ENCODE data around the gene CTBP2. TPM values are rescaled to one million over a fixed set of nuclear protein-coding genes. Genes with fewer than 3 reads are reported as not detected.

Gene CTBP2
- total RNA-seq, 4 donors from 2014 or later = 69.7 to 125 (median 84.7) TPM

- 79% methylated on average over 13 of the region's 17 CpGs for WGBS
- DNase-seq (ENCODE audit: extremely low spot score) = no peak
- H3K4me3 ChIP-seq = no peak overlapping the region
- TF ChIP-seq CTCF (IDR thresholded peaks at IDR 0.05) (no peak), EP300 (IDR thresholded peaks at IDR 0.05) (no peak), POLR2AphosphoS5 (IDR thresholded peaks at IDR 0.05) (no peak), POLR2A (IDR thresholded peaks at IDR 0.05; ENCODE audit: low read depth) (no peak)
- no peaks in the 10 kb centered on the region for H3K27me3 ChIP-seq
- no peaks in the 10 kb centered on the region for H3K9me3 ChIP-seq
- H3K4me1 ChIP-seq = peaks cover 52 to 85% (median 65%) of the 10 kb centered on the region in 4 donors
- intact Hi-C loops (cut with DNase I) = no loop called here
- peaks cover 0 to 29% (median 16%) of the 10 kb centered on the region in 4 donors for H3K36me3 ChIP-seq
- H3K27ac ChIP-seq (replicated peaks in 1 of 4) = no peak overlapping the region
These were observed 138.5 kb downstream of the CTBP2 start for GRCh38 chr10:125021686-125022344.

- TF ChIP-seq EP300 (IDR thresholded peaks at IDR 0.05) (no peak), POLR2A (IDR thresholded peaks at IDR 0.05; ENCODE audit: low read depth) (no peak), CTCF (IDR thresholded peaks at IDR 0.05) (no peak), POLR2AphosphoS5 (IDR thresholded peaks at IDR 0.05) (no peak)
- no peak for DNase-seq (ENCODE audit: extremely low spot score)
- no peaks in the 10 kb centered on the region for H3K9me3 ChIP-seq
- no peak overlapping the region for H3K4me3 ChIP-seq
- peaks cover 0 to 24% (median 6%) of the 10 kb centered on the region in 4 donors for H3K36me3 ChIP-seq
- no peak overlapping the region for H3K27ac ChIP-seq (replicated peaks in 1 of 4)
- WGBS = 86% methylated on average over 8 of the region's 9 CpGs
- H3K27me3 ChIP-seq = no peaks in the 10 kb centered on the region
- intact Hi-C loops (cut with DNase I) = no loop called here
- peaks cover 60 to 94% (median 71%) of the 10 kb centered on the region in 4 donors for H3K4me1 ChIP-seq
These were observed 139.5 kb downstream of the CTBP2 start for GRCh38 chr10:125020871-125021270.

- H3K9me3 ChIP-seq = no peaks in the 10 kb centered on the region
- no peak overlapping the region for H3K27ac ChIP-seq (replicated peaks in 1 of 4)
- H3K36me3 ChIP-seq = peaks cover 0 to 19% (median 4%) of the 10 kb centered on the region in 4 donors
- no peak overlapping the region for H3K4me3 ChIP-seq
- no peaks in the 10 kb centered on the region for H3K27me3 ChIP-seq
- TF ChIP-seq POLR2AphosphoS5 (IDR thresholded peaks at IDR 0.05) (no peak), EP300 (IDR thresholded peaks at IDR 0.05) (no peak)
- no peak for DNase-seq (ENCODE audit: extremely low spot score)
- peaks cover 61 to 98% (median 71%) of the 10 kb centered on the region in 4 donors for H3K4me1 ChIP-seq
- WGBS = 94% methylated on average over 16 of the region's 17 CpGs
- intact Hi-C loops (cut with DNase I) = no loop called here
These were observed 140.0 kb downstream of the CTBP2 start for GRCh38 chr10:125020386-125020785.

GRCh38 chr10:125018576-125019143, 141.7 kb downstream of the CTBP2 start:
- H3K4me3 ChIP-seq = no peak overlapping the region
- H3K27ac ChIP-seq (replicated peaks in 1 of 4) = peak overlapping the region in 1 of 4 donors; percentile 6
- no peaks in the 10 kb centered on the region for H3K27me3 ChIP-seq
- 79% methylated on average over 5 of the region's 9 CpGs for WGBS
- no peak for DNase-seq (ENCODE audit: extremely low spot score)
- intact Hi-C loops (cut with DNase I) = no loop called here
- no peaks in the 10 kb centered on the region for H3K9me3 ChIP-seq
- TF ChIP-seq POLR2A (IDR thresholded peaks at IDR 0.05; ENCODE audit: low read depth) (no peak), POLR2AphosphoS5 (IDR thresholded peaks at IDR 0.05) (no peak), EP300 (IDR thresholded peaks at IDR 0.05) (no peak), CTCF (IDR thresholded peaks at IDR 0.05) (no peak)
- peaks cover 0 to 19% (median 4%) of the 10 kb centered on the region in 4 donors for H3K36me3 ChIP-seq
- peaks cover 60 to 95% (median 71%) of the 10 kb centered on the region in 4 donors for H3K4me1 ChIP-seq

GRCh38 chr10:125017547-125018298, 142.6 kb downstream of the CTBP2 start:
- TF ChIP-seq POLR2AphosphoS5 (IDR thresholded peaks at IDR 0.05) (no peak), CTCF (IDR thresholded peaks at IDR 0.05) (no peak), POLR2A (IDR thresholded peaks at IDR 0.05; ENCODE audit: low read depth) (no peak), EP300 (IDR thresholded peaks at IDR 0.05) (no peak)
- Histone ChIP-seq H3K36me3 (peaks cover 0 to 23% (median 4%) of the 10 kb centered on the region in 4 donors), H3K27me3 (no peaks in the 10 kb centered on the region), H3K4me1 (peaks cover 54 to 86% (median 70%) of the 10 kb centered on the region in 4 donors), H3K9me3 (no peaks in the 10 kb centered on the region), H3K4me3 (no peak overlapping the region), H3K27ac (replicated peaks in 1 of 4) (peak overlapping the region; percentile 5 to 74 (median 60))
- WGBS = 69% methylated on average over 6 of the region's 12 CpGs
- intact Hi-C loops (cut with DNase I) = no loop called here
- no peak for DNase-seq (ENCODE audit: extremely low spot score)
